K562 (cell line): ENCODE data around the gene MAPK1IP1L. TPM values are rescaled to one million over a fixed set of nuclear protein-coding genes. Genes with fewer than 3 reads are reported as not detected.
A peak's percentile ranks its signal among the peaks of the same experiment; 100 is the strongest.

ENCODE experiments used
- ATAC-seq: fragments of 200-7000 bp; cut with Tn5 transposase; 3 replicates; pipeline ENCODE4 v1.9.1; 2020; ENCODE audit warnings: moderate library complexity
- BruUV-seq: library from RNA; stranded (reverse); fragments of 400-500 nt; replicated peaks from 2 replicates; lab custom pipeline; 2021; lab: Mats Ljungman, UMichigan
- CTCF ChIA-PET: fragments of 300-600 bp; formaldehyde crosslinking; extraction: SDS; loops from one replicate; lab custom pipeline; 2021; ENCODE audit warnings: low intra/inter-chr PET ratio; lab: Yijun Ruan, JAX
- POLR2A ChIA-PET: fragments of 300-600, 350-650 bp; sonication (Branson Sonifier 250); formaldehyde crosslinking; extraction: SDS; loops from one replicate; lab custom pipeline; 2021; ENCODE audit warnings: antibody characterized with exemption, inconsistent platforms; lab: Yijun Ruan, JAX
- DNase-seq, 4 experiments: peaks; one replicate each; pipeline versions ENCODE4 v3.0.0 to v3.0.0-alpha.2; 2011 to 2018; ENCODE audit warnings: low spot score in 3 of 4, mixed read lengths in 3 of 4; ENCODE audit errors: extremely low read depth in 1 of 4
- FAIRE-seq: peaks from 2 replicates; lab custom pipeline; 2011; peaks lifted over from hg19 to GRCh38; lab: Jason Lieb, UNC
- H2AFZ ChIP-seq: 2 replicates; pipeline ENCODE4 v1.6.0; 2011; ENCODE audit warnings: low read depth, low read length, control low read depth, inconsistent platforms
- H3K27ac ChIP-seq: fragments of 200-600 bp; 3 replicates; pipeline ENCODE4 v1.8.0; 2011; ENCODE audit warnings: low read depth, mild to moderate bottlenecking, control low read depth, inconsistent platforms, low read length, moderate library complexity, mixed read lengths; ENCODE audit errors: extremely low read depth
- H3K27me3 ChIP-seq, 2 experiments: fragments of 300-600 bp in 1 of 2; 2 replicates in 1 of 2; 3 replicates in 1 of 2; pipeline versions ENCODE4 v1.6.0 to v1.8.0; 2011; ENCODE audit warnings: inconsistent platforms in 2 of 2, low read length in 2 of 2, mild to moderate bottlenecking in 1 of 2, mixed read lengths in 1 of 2, moderate library complexity in 1 of 2; ENCODE audit not compliant: control insufficient read depth in 2 of 2, insufficient read depth in 2 of 2
- H3K36me3 ChIP-seq: fragments of 300-600 bp; 3 replicates; pipeline ENCODE4 v1.8.0; 2011; ENCODE audit warnings: mild to moderate bottlenecking, low read length, inconsistent platforms; ENCODE audit not compliant: control insufficient read depth, insufficient read depth
- H3K4me1 ChIP-seq, 2 experiments: fragments of 200-600 bp in 1 of 2; replicated peaks in 1 of 2; 2 replicates in 1 of 2; 3 replicates in 1 of 2; pipeline versions ENCODE4 v1.5.1 to v1.8.0; 2011; ENCODE audit warnings: inconsistent platforms in 2 of 2, low read length in 2 of 2, mild to moderate bottlenecking in 1 of 2, mixed read lengths in 1 of 2, moderate library complexity in 1 of 2; ENCODE audit not compliant: control insufficient read depth in 2 of 2, insufficient read depth in 2 of 2
- H3K4me2 ChIP-seq: 2 replicates; pipeline ENCODE4 v1.6.1; 2011; ENCODE audit warnings: low read length, control low read depth, inconsistent platforms, mixed read lengths; ENCODE audit not compliant: insufficient read depth
- H3K4me3 ChIP-seq: fragments of 200-600 bp; sonication (generic), shearing (Covaris generic); 2 replicates; pipeline ENCODE4 v1.5.1; 2016; ENCODE audit warnings: control low read depth, inconsistent platforms
- H3K79me2 ChIP-seq: fragments of 200-600 bp; 3 replicates; pipeline ENCODE4 v1.8.0; 2011; ENCODE audit warnings: low read length, inconsistent platforms; ENCODE audit not compliant: control insufficient read depth, insufficient read depth
- H3K9ac ChIP-seq, 2 experiments: 2 replicates each; pipeline versions ENCODE4 v1.6.0 to v1.6.1; 2011; ENCODE audit warnings: low read depth in 2 of 2, low read length in 2 of 2, control low read depth in 1 of 2, inconsistent platforms in 1 of 2, mild to moderate bottlenecking in 1 of 2, mixed read lengths in 1 of 2; ENCODE audit not compliant: insufficient read depth in 1 of 2
- H3K9me1 ChIP-seq: one replicate; pipeline ENCODE4 v1.6.0; 2011; ENCODE audit warnings: inconsistent platforms, mild to moderate bottlenecking, low read length, moderate library complexity; ENCODE audit not compliant: control insufficient read depth, insufficient read depth
- H3K9me3 ChIP-seq: replicated peaks from 2 replicates; pipeline ENCODE4 v1.5.1; 2011; ENCODE audit warnings: low read depth, low read length, inconsistent platforms; ENCODE audit not compliant: control insufficient read depth, insufficient read depth
- H4K20me1 ChIP-seq: replicated peaks from 2 replicates; pipeline ENCODE4 v1.6.1; 2011; ENCODE audit warnings: low read length, inconsistent platforms, mixed read lengths; ENCODE audit not compliant: control insufficient read depth, insufficient read depth
- C11orf30 ChIP-seq: fragments of 450-650 bp; IDR thresholded peaks from 2 replicates; pipeline ENCODE4 v1.6.1; 2016; ENCODE audit warnings: low read depth, mild to moderate bottlenecking
- ID3 ChIP-seq, 2 experiments: fragments of 250-450 bp in 1 of 2; fragments of 450-650 bp in 1 of 2; sonication (Bioruptor Pico) in 1 of 2; IDR thresholded peaks; 2 replicates each; pipeline versions ENCODE4 v1.6.1 to v1.8.0; 2016 to 2021; ENCODE audit warnings: mild to moderate bottlenecking in 2 of 2, moderate library complexity in 2 of 2, missing compliant biosample characterization in 1 of 2, missing genetic modification characterization in 1 of 2
- MAFF ChIP-seq: IDR thresholded peaks from 2 replicates; pipeline ENCODE4 v1.6.1; 2012; ENCODE audit warnings: low read length, improper control_type of control experiment
- MAFG ChIP-seq: fragments of 450-650 bp; conservative IDR thresholded peaks from 2 replicates; pipeline ENCODE4 v1.6.1; 2016; ENCODE audit warnings: missing genetic modification characterization, missing compliant biosample characterization
- MAFK ChIP-seq: IDR thresholded peaks from 2 replicates; pipeline ENCODE4 v1.6.1; 2011; ENCODE audit warnings: low read length, improper control_type of control experiment
- NFXL1 ChIP-seq: fragments of 450-650 bp; formaldehyde crosslinking; IDR thresholded peaks from 2 replicates; pipeline ENCODE4 v1.4.0; 2021; ENCODE audit warnings: mild to moderate bottlenecking
- ZNF316 ChIP-seq: fragments of 450-650 bp; IDR thresholded peaks from 2 replicates; pipeline ENCODE4 v1.6.1; 2016
- WGBS: fragments of 100-300 bp; shearing (Covaris generic); methylation state at CpG from one replicate; pipeline ENCODE4 v1.1.6; 2016; ENCODE audit warnings: low coverage, mixed read lengths; ENCODE audit not compliant: insufficient coverage; ENCODE audit errors: missing lambda C conversion rate; 5-methylcytosine and 5-hydroxymethylcytosine counted together
- in situ Hi-C: fragments of 300-500 bp; cut with MboI; formaldehyde crosslinking; loops from 4 replicates; pipeline ENCODE4 v1.15.0; 2018; ENCODE audit warnings: inconsistent platforms, mixed read lengths
- intact Hi-C: fragments of 100-400 bp; cut with micrococcal nuclease; formaldehyde crosslinking; loops from 2 replicates; pipeline ENCODE4 v1.14.2; 2022
- polyA plus RNA-seq, 8 experiments: library from polyadenylated mRNA; depleted of rRNA in 4 of 8; stranded (reverse) in 5 of 8; unstranded in 3 of 8; fragments of >200 nt; fragmentation: Nextera tagmentation in 2 of 8; fragmentation: Illumina TruSeq in 1 of 8; extraction: Ambion mirVana in 2 of 8; extraction: Trizol in 1 of 8; gene quantifications; 2 replicates each; pipeline versions ENCODE4 v1.2.1 to v1.2.3, GENCODE V29; 2011 to 2014; ENCODE audit warnings: inconsistent platforms in 1 of 8, missing spikeins in 1 of 8
- total RNA-seq, 7 experiments: library from RNA; depleted of rRNA in 6 of 7; stranded (reverse); fragments of >200 nt in 6 of 7; fragmentation: Illumina TruSeq in 2 of 7; extraction: Trizol in 2 of 7; gene quantifications; 2 replicates each; pipeline versions ENCODE4 v1.2.1 to v1.2.3, GENCODE V29; 2011 to 2021; ENCODE audit warnings: low replicate concordance in 1 of 7
- TF ChIP-seq, protein P1 (sequence below): fragments of 250-450 bp; sonication (Bioruptor Pico); IDR thresholded peaks from 2 replicates; pipeline ENCODE4 v1.4.0; 2020

Gene MAPK1IP1L
- total and polyA plus RNA-seq, 9 of the 15 experiments (the other 6 are each of a cell fraction or from before 2014, with no cell fraction given), result 32.7 to 99.4 (median 49.8) TPM

DNA sequence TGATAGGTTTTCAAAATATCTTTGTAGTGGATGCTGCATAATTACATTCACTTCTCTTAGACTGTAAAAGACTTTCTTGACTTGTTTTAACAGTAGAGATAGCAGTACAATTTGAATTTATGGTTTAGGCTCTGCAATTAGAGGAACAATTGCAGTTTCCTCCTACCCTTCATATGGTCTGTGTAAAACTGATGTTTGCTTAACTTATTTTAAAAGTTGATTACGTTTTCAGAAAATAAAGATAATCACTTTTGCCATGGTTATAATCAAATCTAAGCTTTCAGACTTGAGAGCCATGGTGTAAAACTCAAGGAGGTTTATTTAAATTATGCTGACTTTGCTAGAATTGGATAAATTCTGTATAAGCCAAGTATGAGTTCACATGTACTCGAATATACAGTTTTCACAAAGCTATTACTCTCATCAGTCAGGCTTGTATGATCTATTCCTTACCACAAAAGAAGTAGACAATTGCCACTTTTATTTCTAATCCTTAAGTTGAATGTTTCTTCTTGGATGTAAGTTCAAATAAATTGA lies 2.5 kb upstream of the MAPK1IP1L start:
- Histone ChIP-seq H3K36me3 (peaks cover 23% of the 10 kb centered on the region; the same call in 2 of the 3 replicates), H3K4me3 (no peak overlapping the region), H3K9ac (no peak overlapping the region), H2AFZ (no peak overlapping the region), H3K79me2 (peaks cover 29% of the 10 kb centered on the region), H3K4me2 (no peak overlapping the region), H3K4me1 (peaks cover 8 to 12% of the 10 kb centered on the region in 2 experiments; a peak in 3 of 5 replicates), H4K20me1 (no peaks in the 10 kb centered on the region; the same call in 1 of the 2 replicates), H3K27ac (no peak overlapping the region), H3K9me3 (no peaks in the 10 kb centered on the region), H3K9me1 (no peaks in the 10 kb centered on the region), H3K27me3 (no peaks in the 10 kb centered on the region)
- no peak for DNase-seq
- ATAC-seq, result no peak
- intact Hi-C loops, result no loop called here
- ChIA-PET CTCF (interaction anchor here (0.6 kb wide), 1 partner anchor 149 kb away, joined by 3 read pairs; no protein-coding TSS in a partner anchor), POLR2A (interaction anchor here (0.6 kb wide), 1 partner anchor 30 kb away, joined by 3 read pairs; no protein-coding TSS in a partner anchor)
- no TSS peak for BruUV-seq
- whole genome bisulfite sequencing, result 71% methylated on average over 2 of the region's 2 CpGs
- in situ Hi-C loops, result no loop called here
- no peak for FAIRE-seq
- TF ChIP-seq MAFK, result peak; percentile 94
- TF ChIP-seq C11orf30, result peak; percentile 91
- peak; percentile 82 for TF ChIP-seq MAFG (tag)
- TF ChIP-seq, protein P1, sequence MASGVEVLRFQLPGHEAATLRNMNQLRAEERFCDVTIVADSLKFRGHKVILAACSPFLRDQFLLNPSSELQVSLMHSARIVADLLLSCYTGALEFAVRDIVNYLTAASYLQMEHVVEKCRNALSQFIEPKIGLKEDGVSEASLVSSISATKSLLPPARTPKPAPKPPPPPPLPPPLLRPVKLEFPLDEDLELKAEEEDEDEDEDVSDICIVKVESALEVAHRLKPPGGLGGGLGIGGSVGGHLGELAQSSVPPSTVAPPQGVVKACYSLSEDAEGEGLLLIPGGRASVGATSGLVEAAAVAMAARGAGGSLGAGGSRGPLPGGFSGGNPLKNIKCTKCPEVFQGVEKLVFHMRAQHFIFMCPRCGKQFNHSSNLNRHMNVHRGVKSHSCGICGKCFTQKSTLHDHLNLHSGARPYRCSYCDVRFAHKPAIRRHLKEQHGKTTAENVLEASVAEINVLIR (CRISPR knock-in tag), result no peak
- TF ChIP-seq ZNF316, result peak; percentile 96
- TF ChIP-seq NFXL1 (CRISPR knock-in tag), result no peak
- no peak for TF ChIP-seq ID3 (CRISPR knock-in tag; IDR thresholded peaks at IDR 0.05)
- TF ChIP-seq ID3 (tag; IDR thresholded peaks at IDR 0.05), result no peak
- peak; percentile 93 for TF ChIP-seq MAFF
- TF ChIP-seq, all 486 proteins: peak for 5
